NCI-H345 treated with DMSO at 0.1 percent for 48 hours (cell line): ENCODE results near the gene HSD11B1L.
"Not testable (repeated sequence)": the region's sequence is repeated elsewhere in the genome, so short reads cannot be mapped to it uniquely, and the experiment has no call there.

Experiments
- DNase-seq: peaks from one replicate; lab custom pipeline; 2025; ENCODE audit not compliant: unreplicated experiment; lab: John Stamatoyannopoulos, UW

Gene HSD11B1L

DNA sequence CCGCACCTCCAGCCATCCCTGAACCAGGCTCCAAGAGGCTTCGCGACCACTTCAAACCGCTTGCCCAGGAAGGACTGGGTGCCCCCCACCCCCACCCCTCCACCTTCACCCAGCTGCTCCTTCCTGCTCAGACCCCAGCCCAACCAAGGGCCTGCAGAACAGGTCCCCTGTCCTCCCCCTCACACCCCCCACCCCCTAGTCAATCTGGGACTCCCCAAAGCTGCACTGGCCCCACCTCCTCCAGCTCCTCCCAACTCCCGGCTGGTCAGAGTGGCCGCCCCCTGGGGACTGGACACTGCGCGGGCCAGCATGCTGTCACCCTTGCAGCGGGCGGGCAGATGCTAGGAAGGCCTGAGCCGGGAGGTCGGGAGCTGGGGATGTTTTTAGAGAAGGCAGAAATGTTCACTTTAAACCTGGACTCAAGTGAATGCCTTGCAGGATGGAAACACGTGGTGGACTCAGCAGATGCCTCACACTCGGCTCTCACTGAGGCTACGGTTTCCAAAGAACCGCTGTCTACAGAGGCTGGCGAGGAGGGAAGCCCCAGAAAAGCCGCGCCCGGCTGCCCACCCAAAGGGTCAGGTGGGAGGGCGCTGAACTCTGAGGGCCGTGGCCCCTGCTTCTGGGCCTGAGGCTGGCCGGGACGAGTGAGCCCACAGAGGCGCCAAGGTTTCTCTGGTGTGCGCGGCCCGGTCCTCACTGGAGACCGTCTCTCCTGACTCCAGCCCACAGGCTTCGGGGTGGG is 17.2 kb downstream of the HSD11B1L start:
- DNase-seq = no peak

GRCh38 chr19:5698635-5699422 is 18.0 kb downstream of the HSD11B1L start:
- no peak for DNase-seq

DNA sequence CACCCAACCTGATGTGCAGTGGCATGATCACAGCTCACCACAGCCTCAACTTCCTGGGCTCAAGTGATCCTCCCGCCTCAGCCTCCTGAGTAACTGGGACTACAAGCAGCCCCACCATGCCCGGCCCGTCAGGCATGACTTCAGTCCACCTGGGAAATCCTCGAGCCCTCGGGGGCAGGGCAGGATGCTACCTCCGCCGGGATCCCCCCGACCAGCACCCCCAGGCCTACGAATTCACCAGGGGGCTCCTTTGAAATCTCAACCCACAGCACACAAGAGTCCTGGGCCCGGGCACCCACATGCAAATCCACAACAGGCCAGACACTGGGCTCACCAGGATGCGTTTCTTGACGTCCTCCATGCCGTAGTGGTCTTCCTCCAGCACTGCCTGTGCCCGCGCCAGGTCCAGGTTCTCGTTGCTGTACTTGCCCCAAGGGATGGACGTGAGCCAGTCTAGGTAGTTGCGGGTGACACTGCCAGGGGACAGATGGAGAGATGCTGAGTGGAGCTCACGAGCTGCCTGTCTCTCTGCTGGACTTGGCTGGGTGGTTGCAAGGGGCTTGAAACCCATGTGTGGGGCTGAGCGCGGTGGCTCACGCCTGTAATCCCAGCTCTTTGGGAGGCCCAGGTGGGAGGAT is 19.7 kb downstream of the HSD11B1L start:
- DNase-seq = no peak

GRCh38 chr19:5702053-5702410 is 21.2 kb downstream of the HSD11B1L start:
- not testable (repeated sequence) for DNase-seq

- DNase-seq = no peak
Observed at GRCh38 chr19:5703819-5704818, 23.3 kb downstream of the HSD11B1L start.

DNA sequence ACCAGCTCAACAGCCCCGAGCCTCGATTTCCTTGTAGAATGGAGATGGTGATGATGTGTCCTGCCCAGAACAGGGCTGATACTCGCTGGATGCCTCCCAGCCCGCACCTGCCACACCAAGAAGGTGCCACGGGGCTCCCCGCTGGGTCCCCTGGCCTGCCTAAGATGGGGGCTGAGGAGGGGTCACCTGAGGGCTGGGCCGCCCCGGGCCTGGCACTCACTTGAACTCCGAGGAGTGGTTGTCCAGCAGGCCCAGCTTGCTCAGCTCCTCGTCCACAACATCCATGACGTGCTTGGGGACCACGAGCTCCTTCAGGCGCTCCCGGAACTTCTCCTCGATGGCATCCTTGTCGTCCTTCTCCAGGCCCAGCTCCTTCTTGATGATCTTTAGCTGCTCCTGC is 24.7 kb downstream of the HSD11B1L start:
- no peak for DNase-seq

DNA sequence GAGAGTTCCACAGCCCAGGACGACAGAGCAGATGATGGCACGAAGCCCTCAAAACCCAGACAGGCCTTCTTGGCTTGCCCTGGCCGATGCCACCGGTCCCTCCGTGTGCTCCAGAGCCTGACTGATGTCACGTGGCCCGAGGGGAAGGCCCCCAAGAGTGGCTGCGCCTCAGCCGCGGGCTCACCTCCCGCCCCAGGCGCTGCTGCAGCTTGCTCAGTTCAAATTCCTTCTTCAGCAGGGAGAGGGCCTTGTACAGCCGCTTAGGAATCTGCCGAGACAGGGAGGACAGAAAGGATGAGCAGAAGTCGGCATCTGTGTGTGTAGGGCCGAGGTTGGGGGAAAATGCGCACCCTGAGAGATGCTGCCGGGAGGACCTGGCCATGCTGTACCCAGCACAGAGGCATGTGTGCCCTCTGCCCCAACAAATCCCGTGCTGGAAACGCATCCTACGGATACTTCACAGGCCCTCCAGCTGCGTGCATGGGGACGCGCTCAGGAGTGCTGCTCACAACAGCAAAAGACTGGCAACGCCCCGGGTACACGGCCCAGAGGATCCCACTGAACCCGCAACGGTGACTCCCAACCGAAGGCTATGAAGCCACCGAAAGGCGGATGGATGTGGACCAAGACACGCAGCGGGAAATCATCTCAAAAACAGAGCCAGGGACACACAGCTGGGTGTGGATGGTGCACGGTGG is 26.2 kb downstream of the HSD11B1L start:
- no peak for DNase-seq

- DNase-seq = no peak
Observed at GRCh38 chr19:5707576-5708575, 27.0 kb downstream of the HSD11B1L start.

DNA sequence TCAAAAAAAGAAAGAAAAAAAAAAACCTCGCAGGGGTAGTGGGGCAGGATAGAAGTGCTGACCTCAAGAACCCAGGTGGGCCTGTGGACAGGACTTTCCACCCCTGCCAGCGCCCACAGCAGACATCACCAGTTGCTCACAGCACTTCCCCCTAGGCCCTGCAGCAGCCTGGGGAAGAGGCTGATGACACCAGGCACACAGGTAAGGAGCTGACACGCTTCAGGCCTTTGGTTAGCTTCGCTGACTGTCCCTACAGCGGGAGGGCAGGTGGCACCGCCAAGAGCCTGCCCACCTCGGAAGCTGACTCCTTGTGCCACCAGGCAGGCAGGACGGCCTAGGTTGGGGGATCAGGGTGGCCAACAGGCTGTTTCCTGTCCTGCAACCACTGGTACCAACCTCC is 30.2 kb downstream of the HSD11B1L start:
- no peak for DNase-seq

- DNase-seq = no peak
Observed at GRCh38 chr19:5711713-5712161, 30.9 kb downstream of the HSD11B1L start.

- DNase-seq = no peak
Observed at GRCh38 chr19:5713228-5713627, 32.4 kb downstream of the HSD11B1L start.

GRCh38 chr19:5714816-5715215 is 34.0 kb downstream of the HSD11B1L start:
- DNase-seq = no peak

DNA sequence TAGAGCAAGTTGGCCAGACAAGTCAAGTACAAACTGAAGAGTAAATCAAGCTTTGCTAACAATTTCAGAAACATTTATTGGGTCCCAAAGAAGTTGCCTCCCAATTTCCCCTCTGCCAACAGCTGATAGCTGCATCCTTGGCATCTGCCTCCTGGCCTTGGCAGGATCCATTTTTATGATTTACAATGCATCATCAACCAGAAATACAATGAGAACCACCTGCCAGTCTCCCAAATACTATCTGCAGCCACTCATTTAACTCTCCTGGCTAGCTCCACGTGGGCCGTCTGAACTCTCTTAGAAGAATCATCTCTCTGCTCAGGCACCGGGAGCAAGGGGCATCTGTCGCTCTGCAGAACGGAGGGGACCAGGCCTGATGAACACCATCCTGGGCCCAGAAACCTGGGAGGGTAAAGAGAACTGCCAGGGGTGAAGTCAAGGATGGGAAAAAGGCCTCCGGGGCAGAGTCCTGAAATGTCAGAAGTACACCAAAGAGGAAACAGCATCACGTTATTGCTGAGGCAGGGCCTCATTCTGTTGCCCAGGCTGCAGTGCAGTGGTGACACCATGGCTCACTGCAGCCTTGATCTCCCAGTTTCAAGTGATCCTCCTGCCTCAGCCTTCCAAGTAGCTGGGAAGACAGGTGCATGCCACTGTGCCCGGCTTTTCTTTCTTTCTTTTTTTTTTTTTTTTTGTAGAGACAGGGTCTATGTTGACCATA is 36.5 kb downstream of the HSD11B1L start:
- no peak for DNase-seq

DNA sequence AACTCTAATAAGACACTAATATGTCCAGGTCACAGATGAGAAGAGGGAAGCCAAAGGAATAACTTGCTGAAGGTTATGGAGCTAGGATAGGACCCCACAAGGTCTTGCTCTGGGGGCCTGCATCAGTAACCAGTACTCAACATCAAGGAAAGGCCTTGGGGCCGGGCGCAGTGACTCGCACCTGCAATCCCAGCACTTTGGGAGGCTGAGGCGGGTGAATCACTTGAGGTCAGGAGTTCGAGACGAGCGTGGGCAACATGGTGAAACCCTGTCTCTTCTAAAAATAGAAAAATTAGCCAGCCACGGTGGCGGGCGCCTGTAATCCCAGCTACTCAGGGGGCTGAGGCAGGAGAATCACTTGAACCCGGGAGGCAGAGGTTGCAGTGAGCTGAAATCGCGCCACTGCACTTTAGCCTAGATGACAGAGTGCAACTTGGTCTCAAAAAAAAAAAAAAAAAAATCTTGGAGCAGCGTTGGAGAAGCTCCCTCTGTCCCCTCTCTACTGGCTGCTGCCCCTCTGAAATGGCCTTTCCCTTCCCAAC is 37.3 kb downstream of the HSD11B1L start:
- DNase-seq = no peak

GRCh38 chr19:5718579-5719273 is 37.9 kb downstream of the HSD11B1L start:
- DNase-seq = no peak

DNA sequence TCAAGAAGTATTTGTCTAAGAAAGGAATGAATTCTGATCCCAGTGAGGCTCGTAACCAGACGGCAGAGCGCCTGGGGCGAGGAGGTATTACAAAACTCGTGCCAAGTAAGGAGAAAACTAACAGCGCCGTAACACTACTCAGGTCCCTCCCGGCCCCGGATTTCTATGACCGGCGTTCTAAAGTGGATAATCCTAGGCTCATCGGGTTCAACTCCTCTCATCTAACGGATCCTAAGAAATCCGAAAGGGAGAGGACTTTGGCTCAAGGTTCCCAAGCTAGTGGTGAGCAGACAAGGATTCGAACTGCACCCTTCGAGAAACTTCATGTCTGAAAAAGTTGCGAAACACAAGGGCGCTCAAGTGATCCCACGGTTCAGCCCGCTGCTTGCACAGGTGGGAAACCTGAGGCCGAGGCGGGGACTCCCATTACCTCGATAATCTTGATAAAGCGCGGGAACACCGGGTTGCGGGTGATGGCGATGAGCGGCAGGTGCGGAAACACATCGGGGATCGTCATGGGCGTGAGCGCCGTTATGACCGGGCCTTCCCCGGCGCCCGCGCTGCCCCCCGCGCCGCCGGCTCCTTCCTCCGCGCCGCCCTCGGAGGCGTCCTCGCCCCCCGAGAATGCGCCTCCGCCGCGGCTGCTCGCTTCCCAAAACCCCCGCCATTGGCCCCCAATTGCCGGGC is 38.6 kb downstream of the HSD11B1L start:
- DNase-seq = no peak
